NCI-H2029 treated with DMSO at 0.1 percent for 48 hours (cell line): ENCODE measurements around the gene TTC17.

Experiments
- DNase-seq: peaks from one replicate; lab custom pipeline; 2025; lab: John Stamatoyannopoulos, UW

TTC17 gene

DNA sequence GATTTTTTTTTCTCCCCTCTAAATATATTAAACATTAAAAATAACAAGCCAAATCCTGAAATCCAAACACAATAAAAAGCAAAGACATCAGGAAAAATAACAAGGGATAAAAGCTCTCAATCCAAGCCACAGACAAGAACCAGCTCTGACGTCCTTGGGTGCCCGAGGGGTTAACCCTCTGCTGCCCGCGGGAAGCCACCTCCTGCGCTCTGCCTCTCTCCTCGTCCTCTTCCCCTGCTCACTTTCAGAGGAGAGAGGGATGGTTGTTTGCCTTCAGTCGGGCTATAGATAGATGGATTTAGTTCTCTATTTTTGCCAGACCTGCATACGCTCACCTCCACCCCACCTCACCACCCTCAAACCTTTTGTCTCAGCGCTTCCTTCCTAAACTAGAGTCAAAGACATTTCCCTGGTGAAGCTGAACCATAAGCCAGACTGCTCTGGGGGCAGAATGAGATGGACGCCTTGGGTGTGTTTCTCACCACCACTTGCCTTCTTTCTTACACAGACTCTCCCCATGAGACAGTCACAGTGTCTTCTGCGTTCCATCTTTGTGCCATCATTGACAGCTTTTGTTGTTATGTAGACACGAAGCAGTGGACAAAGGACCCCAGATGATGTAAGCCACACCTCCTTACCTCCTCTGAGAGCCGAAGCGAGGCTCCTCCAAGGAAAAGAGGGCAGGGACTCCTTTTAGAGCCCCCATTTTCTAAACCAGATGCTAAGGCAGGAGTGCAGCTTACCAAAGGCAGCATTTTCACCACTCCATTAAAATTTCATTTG is 179.3 kb downstream of the TTC17 start:
- DNase-seq = no peak

DNA sequence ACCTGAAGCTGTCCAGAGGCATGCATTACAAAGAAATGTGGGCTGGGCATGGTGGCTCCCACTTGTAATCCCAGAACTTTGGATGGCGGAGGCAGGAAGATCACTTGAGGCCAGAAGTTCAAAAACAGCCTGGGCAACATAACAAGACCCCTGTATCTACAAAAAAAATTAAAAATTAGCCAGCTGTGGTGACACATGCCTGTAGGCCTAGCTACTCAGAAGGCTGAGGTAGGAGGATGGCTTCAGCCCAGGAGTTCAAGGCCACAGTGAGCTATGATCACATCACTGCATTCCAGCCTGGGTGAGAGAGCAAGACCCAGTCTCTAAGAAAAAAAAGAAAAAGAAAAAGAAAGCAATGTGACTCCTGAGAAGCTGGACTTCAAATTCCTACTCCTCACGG is 183.3 kb downstream of the TTC17 start:
- no peak for DNase-seq

DNA sequence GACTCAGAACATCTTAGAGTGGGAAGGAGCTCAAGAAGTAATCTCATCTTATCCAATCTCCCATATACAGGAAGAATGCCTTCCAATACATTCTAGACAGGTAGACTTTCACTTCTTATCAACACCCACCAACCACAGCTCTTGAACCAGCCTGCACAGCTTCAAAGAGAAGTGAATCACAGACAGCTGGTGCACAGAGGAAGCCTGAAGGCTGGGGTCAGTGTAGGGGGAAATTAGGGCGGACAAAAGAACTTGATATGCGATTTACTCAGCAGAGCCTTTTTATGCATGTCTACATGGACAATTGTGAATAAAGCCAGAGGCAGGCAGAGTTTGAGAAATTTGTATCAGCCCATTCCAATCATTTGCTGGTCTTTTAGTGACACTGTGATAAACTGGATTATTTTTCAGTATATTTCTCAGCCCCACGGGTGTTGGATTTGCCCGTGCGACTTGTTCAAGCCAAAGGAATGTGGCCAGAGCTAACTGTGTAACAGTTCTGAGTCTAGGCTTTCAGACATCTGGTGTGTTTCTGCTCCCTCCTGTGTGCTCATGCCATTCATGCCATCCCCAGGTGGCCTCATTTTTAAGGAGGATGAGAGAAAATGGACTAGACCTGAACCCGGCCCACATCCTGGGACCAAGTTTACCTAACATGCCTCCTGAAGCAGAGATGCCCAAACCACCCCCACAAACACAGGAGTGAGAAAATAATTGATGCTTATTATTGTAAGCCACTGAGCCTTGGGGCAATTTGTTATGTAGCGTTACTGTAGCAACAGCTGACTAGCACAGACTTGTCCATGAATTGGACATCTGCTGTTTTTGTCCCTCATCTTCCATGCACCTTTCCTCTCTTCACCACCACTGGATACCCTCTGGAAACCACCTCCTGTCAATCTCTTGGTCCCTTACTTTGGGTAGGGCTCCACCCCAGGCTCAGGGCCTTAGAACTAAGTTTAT is 184.3 kb downstream of the TTC17 start:
- no peak for DNase-seq
